Activated CD4-positive, alpha-beta T cell treated with anti-CD3 and anti-CD28 coated beads, Interleukin-10, Interleukin-2, amounts not matched to agents 100 ng/mL and 50 ng/mL, durations not matched to agents 16 hours and 8 hours (primary cell): ENCODE measurements around the gene ADGRB2.
A peak's percentile ranks its signal among the peaks of the same experiment; 100 is the strongest.

Experiments
- DNase-seq: peaks from one replicate; pipeline ENCODE4 v3.0.0-alpha.2; 2020

Gene ADGRB2

GRCh38 chr1:31748365-31748764, 15.8 kb downstream of the ADGRB2 start:
- DNase-seq = no peak

GRCh38 chr1:31747304-31747703, 16.8 kb downstream of the ADGRB2 start:
- no peak for DNase-seq

GRCh38 chr1:31746687-31747086, 17.5 kb downstream of the ADGRB2 start:
- no peak for DNase-seq

GRCh38 chr1:31745946-31746670, 18.0 kb downstream of the ADGRB2 start:
- no peak for DNase-seq

GRCh38 chr1:31745096-31745945, 18.8 kb downstream of the ADGRB2 start:
- DNase-seq = peak; percentile 64

- DNase-seq = no peak
Observed at GRCh38 chr1:31744165-31744888, 19.8 kb downstream of the ADGRB2 start.

- DNase-seq = no peak
Observed at GRCh38 chr1:31742462-31743212, 21.5 kb downstream of the ADGRB2 start.

GRCh38 chr1:31739346-31739745, 24.8 kb downstream of the ADGRB2 start:
- DNase-seq = peak; percentile 67

- no peak for DNase-seq
Observed at GRCh38 chr1:31736675-31737074, 27.5 kb downstream of the ADGRB2 start.

GRCh38 chr1:31735571-31735970, 28.6 kb downstream of the ADGRB2 start:
- no peak for DNase-seq

GRCh38 chr1:31734582-31735107, 29.5 kb downstream of the ADGRB2 start:
- no peak for DNase-seq

- DNase-seq = no peak
Observed at GRCh38 chr1:31733389-31734219, 30.5 kb downstream of the ADGRB2 start.

GRCh38 chr1:31732751-31733289, 31.3 kb downstream of the ADGRB2 start:
- DNase-seq = no peak

GRCh38 chr1:31732343-31732742, 31.8 kb downstream of the ADGRB2 start:
- no peak for DNase-seq

- no peak for DNase-seq
Observed at GRCh38 chr1:31731049-31731565, 33.0 kb downstream of the ADGRB2 start.

- no peak for DNase-seq
Observed at GRCh38 chr1:31730336-31731048, 33.6 kb downstream of the ADGRB2 start.

- DNase-seq = no peak
Observed at GRCh38 chr1:31727849-31728248, 36.3 kb downstream of the ADGRB2 start.

- DNase-seq = no peak
Observed at GRCh38 chr1:31727195-31727594, 36.9 kb downstream of the ADGRB2 start.

- no peak for DNase-seq
Observed at GRCh38 chr1:31726715-31727114, 37.4 kb downstream of the ADGRB2 start.
